ENCODE results near the gene ARSA. TPM values are rescaled to one million over a fixed set of nuclear protein-coding genes. Genes with fewer than 3 reads are reported as not detected.

Gene ARSA
- total RNA-seq, 1 experiment from 2014 or later, result 10.3 TPM

DNA sequence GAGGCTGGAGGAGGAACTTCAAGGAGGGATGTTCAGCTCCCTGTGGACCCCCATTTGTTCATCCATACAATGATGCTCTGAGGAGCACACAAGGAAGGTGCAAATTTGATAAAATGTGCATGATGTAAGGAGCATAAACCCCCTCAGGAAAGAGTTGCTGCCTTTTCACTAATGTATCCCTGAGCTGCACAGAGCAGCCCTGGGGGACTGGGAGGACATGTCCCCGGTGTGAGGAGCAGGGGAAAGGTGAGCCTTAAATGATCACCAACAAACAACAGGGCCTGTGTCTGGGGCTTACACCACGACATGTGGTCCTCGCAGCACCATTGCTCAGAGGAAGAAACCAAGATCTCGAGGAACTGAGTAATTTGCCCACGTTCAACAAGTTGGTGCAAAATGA, 30.9 kb downstream of the ARSA start:
- Histone ChIP-seq H4K91ac (ENCODE audit: insufficient read length, low read depth, low read length) (no peak overlapping the region), H2BK20ac (ENCODE audit: low read depth, low read length, poor library complexity, severe bottlenecking) (no peak overlapping the region), H2AFZ (ENCODE audit: low read length) (no peak overlapping the region), H3K79me2 (ENCODE audit: insufficient read depth, low read length) (no peaks in the 10 kb centered on the region), H2AK5ac (ENCODE audit: insufficient read length, low read length) (no peak overlapping the region), H3T11ph (ENCODE audit: low read length) (no peak overlapping the region), H4K20me1 (ENCODE audit: control insufficient read depth, insufficient read depth, insufficient read length) (no peaks in the 10 kb centered on the region), H3K4me1 (ENCODE audit: insufficient read depth, low read length) (no peaks in the 10 kb centered on the region; the same call in 1 of the 2 replicates), H2BK15ac (ENCODE audit: low read depth, low read length) (no peak overlapping the region), H3K23ac (ENCODE audit: insufficient read length, low read depth, low read length) (no peak overlapping the region), H3K9ac (ENCODE audit: extremely low read depth, insufficient read length, low read length) (no peak overlapping the region), H3K56ac (ENCODE audit: insufficient read length, low read depth, low read length) (no peak overlapping the region), H3K14ac (ENCODE audit: insufficient read depth, low read length) (no peak overlapping the region), H3K79me1 (ENCODE audit: insufficient read depth, low read depth, low read length, poor library complexity, severe bottlenecking) (no peaks in the 10 kb centered on the region), H3K4ac (ENCODE audit: low read depth, low read length) (no peak overlapping the region), H3K23me2 (ENCODE audit: insufficient read length, low read depth, low read length, poor library complexity, severe bottlenecking) (peaks cover 3% of the 10 kb centered on the region), H4K8ac (replicated peaks; ENCODE audit: insufficient read length, low read depth, low read length) (no peak overlapping the region), H2BK5ac (ENCODE audit: insufficient read length, low read length) (no peak overlapping the region), H4K5ac (ENCODE audit: insufficient read length, low read depth, low read length) (no peak overlapping the region), H3K27me3 (ENCODE audit: insufficient read depth, low read length) (peaks cover 4% of the 10 kb centered on the region; the same call in 1 of the 2 replicates), H2BK120ac (ENCODE audit: low read depth, low read length, poor library complexity, severe bottlenecking) (no peak overlapping the region), H3K27ac (ENCODE audit: insufficient read length, low read depth, low read length) (no peak overlapping the region), H3K4me2 (ENCODE audit: insufficient read depth, insufficient read length, low read length) (no peak overlapping the region), H3K9me3 (ENCODE audit: control insufficient read depth, low read depth, low read length) (no peaks in the 10 kb centered on the region), H2BK12ac (ENCODE audit: insufficient read length, low read depth, low read length) (no peak overlapping the region), H3K18ac (ENCODE audit: insufficient read length, low read depth, low read length) (no peak overlapping the region)
- no peak for DNase-seq
- Mint-ChIP-seq H3K27ac (no peak overlapping the region), H3K4me3 (no peak overlapping the region), H3K27me3 (ENCODE audit: low read depth) (peaks cover 50% of the 10 kb centered on the region), H3K9me3 (no peaks in the 10 kb centered on the region; a peak in 1 of 5 replicates), H3K36me3 (ENCODE audit: insufficient read depth in 1 of 3, low read depth in 3 of 3) (no peaks in the 10 kb centered on the region), H3K4me1 (peaks cover 10 to 11% of the 10 kb centered on the region in 2 experiments)
- TF ChIP-seq, protein P1, sequence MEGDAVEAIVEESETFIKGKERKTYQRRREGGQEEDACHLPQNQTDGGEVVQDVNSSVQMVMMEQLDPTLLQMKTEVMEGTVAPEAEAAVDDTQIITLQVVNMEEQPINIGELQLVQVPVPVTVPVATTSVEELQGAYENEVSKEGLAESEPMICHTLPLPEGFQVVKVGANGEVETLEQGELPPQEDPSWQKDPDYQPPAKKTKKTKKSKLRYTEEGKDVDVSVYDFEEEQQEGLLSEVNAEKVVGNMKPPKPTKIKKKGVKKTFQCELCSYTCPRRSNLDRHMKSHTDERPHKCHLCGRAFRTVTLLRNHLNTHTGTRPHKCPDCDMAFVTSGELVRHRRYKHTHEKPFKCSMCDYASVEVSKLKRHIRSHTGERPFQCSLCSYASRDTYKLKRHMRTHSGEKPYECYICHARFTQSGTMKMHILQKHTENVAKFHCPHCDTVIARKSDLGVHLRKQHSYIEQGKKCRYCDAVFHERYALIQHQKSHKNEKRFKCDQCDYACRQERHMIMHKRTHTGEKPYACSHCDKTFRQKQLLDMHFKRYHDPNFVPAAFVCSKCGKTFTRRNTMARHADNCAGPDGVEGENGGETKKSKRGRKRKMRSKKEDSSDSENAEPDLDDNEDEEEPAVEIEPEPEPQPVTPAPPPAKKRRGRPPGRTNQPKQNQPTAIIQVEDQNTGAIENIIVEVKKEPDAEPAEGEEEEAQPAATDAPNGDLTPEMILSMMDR (conservative IDR thresholded peaks at IDR 0.05), result no peak
- no CpG with 5 or more reads among the region's 5 CpGs for WGBS (ENCODE audit: extremely low coverage, insufficient read length, low lambda C conversion rate)

All from H9 (cell line).